IMR-90 (cell line): ENCODE results near the gene PAXX.

Experiments
- BHLHE40 ChIP-seq: fragments of 150-350 bp; IDR thresholded peaks from 2 replicates; pipeline ENCODE4 v1.6.1; 2016; ENCODE audit warnings: mild to moderate bottlenecking, low read depth, low read length
- CEBPB ChIP-seq: IDR thresholded peaks from 2 replicates; pipeline ENCODE4 v1.6.1; 2012; ENCODE audit warnings: low read depth, low read length, improper control_type of control experiment
- CHD1 ChIP-seq: IDR thresholded peaks from 2 replicates; pipeline ENCODE4 v1.6.1; 2012; ENCODE audit warnings: low read depth, low read length, improper control_type of control experiment
- FOS ChIP-seq: fragments of 150-350 bp; IDR thresholded peaks from 2 replicates; pipeline ENCODE4 v1.6.1; 2016; ENCODE audit warnings: low read depth, low read length
- MAFK ChIP-seq: IDR thresholded peaks from 2 replicates; pipeline ENCODE4 v1.6.1; 2012; ENCODE audit warnings: low read depth, low read length, improper control_type of control experiment
- MAZ ChIP-seq: IDR thresholded peaks from 2 replicates; pipeline ENCODE4 v1.6.1; 2012; ENCODE audit warnings: low read depth, mild to moderate bottlenecking, low read length, improper control_type of control experiment, moderate library complexity, borderline replicate concordance
- MXI1 ChIP-seq: IDR thresholded peaks from 2 replicates; pipeline ENCODE4 v1.6.1; 2012; ENCODE audit warnings: low read depth, mild to moderate bottlenecking, low read length, moderate library complexity, borderline replicate concordance
- POLR2A ChIP-seq: IDR thresholded peaks from 2 replicates; pipeline ENCODE4 v1.6.1; 2012; ENCODE audit warnings: mild to moderate bottlenecking, low read depth, low read length
- RAD21 ChIP-seq: IDR thresholded peaks from 2 replicates; pipeline ENCODE4 v1.6.1; 2012; ENCODE audit warnings: low read length, improper control_type of control experiment
- RCOR1 ChIP-seq: IDR thresholded peaks from 2 replicates; pipeline ENCODE4 v1.6.1; 2012; ENCODE audit warnings: mild to moderate bottlenecking, low read length, improper control_type of control experiment; ENCODE audit not compliant: insufficient replicate concordance
- RFX5 ChIP-seq: IDR thresholded peaks from 2 replicates; pipeline ENCODE4 v1.8.0; 2012; ENCODE audit warnings: low read depth, mild to moderate bottlenecking, low read length, moderate library complexity
- SMC3 ChIP-seq: fragments of 150-350 bp; IDR thresholded peaks from 2 replicates; pipeline ENCODE4 v1.6.1; 2016; ENCODE audit warnings: low read depth, mild to moderate bottlenecking, antibody characterized with exemption, low read length, moderate library complexity
- TF ChIP-seq, protein P1 (sequence below): conservative IDR thresholded peaks from 2 replicates; pipeline ENCODE4 v1.5.1; 2012; ENCODE audit warnings: mild to moderate bottlenecking, low read depth, low read length, improper control_type of control experiment
- TF ChIP-seq, protein P2 (sequence below): fragments of 150-350 bp; IDR thresholded peaks from 2 replicates; pipeline ENCODE4 v1.6.1; 2017; ENCODE audit warnings: mild to moderate bottlenecking, antibody characterized with exemption, low read length, low read depth

DNA sequence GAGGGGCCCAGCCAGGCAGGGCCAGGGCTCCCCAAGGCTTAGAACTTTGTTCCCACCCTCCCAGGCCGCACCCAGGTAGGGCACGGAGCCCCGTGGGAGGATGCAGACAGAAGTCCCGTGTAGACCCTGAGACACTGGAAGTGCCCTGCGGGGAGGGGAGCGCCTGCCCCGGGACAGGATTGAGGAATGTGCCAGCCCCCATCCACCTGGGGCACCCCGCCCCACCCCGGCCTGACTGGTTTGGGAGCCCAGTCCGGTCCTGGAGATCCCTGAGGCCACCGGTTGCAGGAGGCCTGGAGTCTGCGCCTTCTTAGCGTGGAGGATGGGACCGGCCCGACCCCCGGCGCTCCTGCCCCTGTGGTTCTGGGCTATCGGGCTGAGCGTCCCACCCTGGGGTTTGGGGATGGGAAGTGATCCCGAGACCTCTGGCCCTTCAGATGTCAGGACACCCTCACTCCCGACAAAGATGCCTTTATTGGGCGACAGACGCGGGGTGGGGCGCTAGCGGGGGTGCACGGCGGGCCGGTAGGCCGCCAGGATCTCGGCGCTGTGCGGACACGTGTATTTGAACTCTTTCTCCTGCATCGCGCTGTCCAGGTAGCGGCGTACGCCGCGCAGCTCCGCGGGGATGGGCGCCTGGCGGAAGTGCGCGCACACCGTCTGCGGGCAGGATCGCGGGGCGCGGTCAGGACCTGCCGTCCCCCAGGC, 2.1 kb downstream of the PAXX start:
- TF ChIP-seq, protein P1, sequence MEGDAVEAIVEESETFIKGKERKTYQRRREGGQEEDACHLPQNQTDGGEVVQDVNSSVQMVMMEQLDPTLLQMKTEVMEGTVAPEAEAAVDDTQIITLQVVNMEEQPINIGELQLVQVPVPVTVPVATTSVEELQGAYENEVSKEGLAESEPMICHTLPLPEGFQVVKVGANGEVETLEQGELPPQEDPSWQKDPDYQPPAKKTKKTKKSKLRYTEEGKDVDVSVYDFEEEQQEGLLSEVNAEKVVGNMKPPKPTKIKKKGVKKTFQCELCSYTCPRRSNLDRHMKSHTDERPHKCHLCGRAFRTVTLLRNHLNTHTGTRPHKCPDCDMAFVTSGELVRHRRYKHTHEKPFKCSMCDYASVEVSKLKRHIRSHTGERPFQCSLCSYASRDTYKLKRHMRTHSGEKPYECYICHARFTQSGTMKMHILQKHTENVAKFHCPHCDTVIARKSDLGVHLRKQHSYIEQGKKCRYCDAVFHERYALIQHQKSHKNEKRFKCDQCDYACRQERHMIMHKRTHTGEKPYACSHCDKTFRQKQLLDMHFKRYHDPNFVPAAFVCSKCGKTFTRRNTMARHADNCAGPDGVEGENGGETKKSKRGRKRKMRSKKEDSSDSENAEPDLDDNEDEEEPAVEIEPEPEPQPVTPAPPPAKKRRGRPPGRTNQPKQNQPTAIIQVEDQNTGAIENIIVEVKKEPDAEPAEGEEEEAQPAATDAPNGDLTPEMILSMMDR = no peak
- TF ChIP-seq POLR2A (no peak), RCOR1 (no peak), FOS (no peak), SMC3 (no peak), MAZ (no peak), MXI1 (no peak), BHLHE40 (no peak), MAFK (no peak), RAD21 (no peak), CHD1 (no peak), CEBPB (no peak), RFX5 (no peak)
- TF ChIP-seq, protein P2, sequence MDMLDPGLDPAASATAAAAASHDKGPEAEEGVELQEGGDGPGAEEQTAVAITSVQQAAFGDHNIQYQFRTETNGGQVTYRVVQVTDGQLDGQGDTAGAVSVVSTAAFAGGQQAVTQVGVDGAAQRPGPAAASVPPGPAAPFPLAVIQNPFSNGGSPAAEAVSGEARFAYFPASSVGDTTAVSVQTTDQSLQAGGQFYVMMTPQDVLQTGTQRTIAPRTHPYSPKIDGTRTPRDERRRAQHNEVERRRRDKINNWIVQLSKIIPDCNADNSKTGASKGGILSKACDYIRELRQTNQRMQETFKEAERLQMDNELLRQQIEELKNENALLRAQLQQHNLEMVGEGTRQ = no peak
